ENCODE data around the gene ZNF235.
"Not testable (repeated sequence)": the region's sequence is repeated elsewhere in the genome, so short reads cannot be mapped to it uniquely, and the experiment has no call there.

ZNF235 gene

DNA sequence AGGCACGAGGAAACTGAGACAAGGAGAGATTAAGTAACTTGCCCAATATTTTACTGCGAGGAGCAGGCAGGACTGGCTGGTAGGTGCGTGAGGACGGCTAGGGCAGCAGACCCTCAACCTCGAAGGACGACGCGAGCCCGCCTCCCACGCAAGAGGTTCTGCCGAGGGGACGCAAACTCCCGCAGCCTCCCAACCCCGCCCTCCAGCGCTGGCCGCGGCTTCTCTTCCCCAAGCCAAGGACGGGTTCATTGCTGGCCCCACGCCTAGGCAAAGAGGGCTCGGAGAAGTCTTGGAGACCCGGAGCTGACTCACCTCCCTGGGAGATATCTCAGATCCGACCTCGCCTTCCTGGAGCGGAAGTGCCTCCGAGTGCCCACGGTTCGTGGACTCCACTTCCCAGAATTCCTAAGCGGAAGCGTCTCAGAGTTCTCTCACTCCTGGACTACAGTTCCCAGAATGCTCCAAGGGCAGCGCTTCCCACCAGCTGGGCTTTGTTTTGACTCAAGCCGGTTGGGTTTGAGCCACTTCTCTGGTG is at the start of gene ZNF235:
Gene ZNF235, minus strand, starts transcription at position 367 of the 535 bp plus-strand sequence. CDS start 1,621 bp downstream, outside the sequence.
- DNase-seq = peak; percentile 96

DNA sequence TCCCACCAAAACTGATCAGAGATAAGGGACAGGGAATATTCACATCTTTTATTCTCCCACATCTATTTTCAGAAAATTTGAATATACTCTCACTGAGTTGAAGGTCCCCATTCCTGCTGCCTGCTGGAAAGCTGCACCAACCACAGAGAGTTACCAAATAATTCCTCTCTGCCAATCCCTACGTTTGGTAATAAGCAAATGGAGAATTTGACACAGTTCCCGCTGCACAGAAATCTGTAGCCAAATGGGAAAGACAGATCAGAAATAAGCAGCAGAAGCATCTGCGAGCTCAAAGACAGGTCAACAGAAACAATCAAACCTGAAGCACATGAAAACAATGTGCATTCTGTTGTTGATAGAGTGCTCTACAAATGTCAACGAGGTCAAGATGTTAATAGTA is 41.7 kb upstream of the ZNF235 start:
- DNase-seq = no peak

GRCh38 chr19:44345959-44346358 is 41.1 kb upstream of the ZNF235 start:
- DNase-seq = no peak

- no peak for DNase-seq
Measured at GRCh38 chr19:44344255-44344654, 39.4 kb upstream of the ZNF235 start.

GRCh38 chr19:44341794-44342193 is 37.0 kb upstream of the ZNF235 start:
- no peak for DNase-seq

DNA sequence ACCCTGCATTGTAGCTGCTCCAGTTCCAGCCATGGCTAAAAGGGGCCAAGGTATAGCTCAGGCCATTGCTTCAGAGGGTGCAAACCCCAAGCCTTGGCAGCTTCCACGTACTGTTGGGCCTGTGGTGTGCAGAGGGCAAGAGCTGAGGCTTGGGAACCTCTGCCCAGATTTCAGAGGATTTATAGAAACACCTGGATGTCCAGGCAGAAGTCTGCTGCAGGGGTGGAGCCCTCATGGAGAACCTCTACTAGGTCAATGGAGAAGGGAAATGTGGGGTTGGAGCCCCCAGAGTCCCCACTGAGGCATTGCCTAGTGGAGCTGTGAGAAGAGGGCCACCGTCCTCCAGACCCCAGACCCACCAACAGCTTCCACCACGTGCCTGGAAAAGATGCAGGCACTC is 29.8 kb upstream of the ZNF235 start:
- not testable (repeated sequence) for DNase-seq

GRCh38 chr19:44332145-44332544 is 27.3 kb upstream of the ZNF235 start:
- DNase-seq = no peak

- no peak for DNase-seq
Measured at GRCh38 chr19:44315883-44316282, 11.1 kb upstream of the ZNF235 start.

GRCh38 chr19:44313231-44313630 is 8.4 kb upstream of the ZNF235 start:
- DNase-seq = no peak

- DNase-seq = no peak
Measured at GRCh38 chr19:44308011-44308410, 3.2 kb upstream of the ZNF235 start.

GRCh38 chr19:44306283-44306682 is 1.5 kb upstream of the ZNF235 start:
- no peak for DNase-seq

DNA sequence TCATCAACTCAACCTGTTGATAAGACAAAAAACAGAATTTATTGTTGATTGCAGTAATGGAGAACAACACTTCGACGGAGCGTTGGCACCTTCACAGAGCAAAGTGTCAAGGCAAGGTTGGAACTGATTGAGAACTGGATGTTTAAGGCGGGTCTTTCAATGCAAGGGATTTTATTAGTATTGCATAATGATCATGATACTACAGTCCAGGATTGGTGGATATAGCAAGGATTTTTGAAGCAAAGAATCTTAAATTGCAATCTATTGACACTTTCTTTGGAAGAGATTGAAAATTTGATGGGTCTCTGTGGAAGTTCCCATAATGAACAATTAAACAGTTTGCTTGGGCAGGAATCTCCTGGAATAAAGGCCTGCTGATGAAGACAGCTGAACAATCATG is 632 bp upstream of the ZNF235 start:
- DNase-seq = no peak

DNA sequence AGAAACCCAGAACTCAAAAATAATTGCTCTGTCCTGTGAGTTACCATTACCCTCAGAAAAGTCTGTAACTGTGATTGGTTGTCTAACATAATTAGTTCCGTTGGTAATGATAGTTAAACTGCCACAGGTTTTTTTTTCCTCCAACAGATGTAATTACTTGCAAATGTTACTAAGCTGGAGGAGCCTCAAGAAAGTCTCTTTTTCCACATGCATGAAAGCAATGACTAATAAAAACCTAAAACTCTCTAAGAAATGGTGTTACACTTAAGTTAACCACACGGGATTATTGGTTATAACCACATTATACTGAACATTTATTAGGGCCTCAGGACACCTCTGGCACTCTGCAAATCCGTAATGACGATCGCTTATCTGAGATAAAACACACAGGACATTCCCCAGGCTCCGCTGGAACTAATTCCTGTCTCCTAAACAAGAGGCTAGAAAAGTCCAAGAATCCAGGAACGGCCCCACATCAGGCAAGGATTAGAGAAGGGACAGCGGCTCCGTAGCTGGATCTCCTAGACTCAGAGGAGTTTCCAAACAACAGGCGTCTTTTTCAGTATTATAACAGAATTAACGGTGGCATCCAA is 753 bp downstream of the ZNF235 start:
- no peak for DNase-seq

DNA sequence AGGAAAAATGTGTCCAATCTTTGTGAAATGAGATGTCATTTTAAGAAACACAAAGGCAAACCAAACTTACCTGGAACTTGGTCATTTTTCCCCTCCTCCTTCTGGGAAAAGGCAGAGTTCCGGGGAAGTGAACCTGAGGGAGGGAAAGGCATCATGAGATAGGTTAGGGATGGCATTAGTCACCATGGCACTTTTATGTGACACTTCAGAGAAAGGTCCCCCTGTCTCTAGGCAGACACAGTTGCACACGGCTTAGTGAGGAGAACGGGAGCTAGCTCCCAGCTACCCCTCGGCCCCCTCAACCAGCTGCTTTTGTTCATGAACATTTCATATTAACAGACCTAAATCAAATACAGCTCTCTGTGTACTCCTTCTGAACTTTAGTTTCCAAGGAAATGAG is 1.5 kb downstream of the ZNF235 start:
- no peak for DNase-seq

DNA sequence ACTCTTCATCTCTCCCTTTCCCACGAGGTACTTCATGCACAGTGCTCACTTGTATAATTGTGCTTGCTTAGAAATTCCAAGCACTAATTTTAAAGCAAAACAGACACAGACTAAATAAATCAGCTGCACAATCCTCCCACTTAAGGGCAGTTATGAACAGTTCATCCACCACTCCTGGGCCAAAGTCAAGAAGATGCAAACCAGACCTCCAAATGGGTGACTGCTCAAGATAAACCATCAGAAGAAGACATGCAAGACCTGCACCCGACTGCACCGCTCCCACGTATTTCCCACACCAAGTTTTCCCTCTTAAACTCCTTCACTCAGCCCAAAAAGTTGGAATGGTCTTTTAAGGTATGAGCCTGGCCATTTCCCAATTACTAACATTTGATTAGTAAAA is 19.9 kb downstream of the ZNF235 start:
- DNase-seq = no peak

DNA sequence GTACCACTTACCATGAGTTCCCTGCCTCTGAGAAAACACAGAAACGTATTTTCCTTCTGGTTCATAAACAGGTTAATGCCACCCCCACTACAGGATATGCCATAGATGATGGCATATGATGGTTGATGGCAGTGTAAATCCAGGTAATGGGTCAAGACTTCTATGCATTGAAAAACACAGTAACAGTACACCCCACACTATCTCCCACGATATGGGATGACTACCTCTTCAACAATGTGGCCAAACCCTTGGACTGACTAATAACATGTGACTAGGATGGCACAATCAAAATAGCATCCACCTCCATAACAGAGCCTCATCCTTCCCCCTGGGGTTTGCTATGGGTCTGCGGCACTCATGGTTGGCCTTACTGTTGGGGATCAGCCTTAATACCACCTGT is 22.0 kb downstream of the ZNF235 start:
- no peak for DNase-seq

DNA sequence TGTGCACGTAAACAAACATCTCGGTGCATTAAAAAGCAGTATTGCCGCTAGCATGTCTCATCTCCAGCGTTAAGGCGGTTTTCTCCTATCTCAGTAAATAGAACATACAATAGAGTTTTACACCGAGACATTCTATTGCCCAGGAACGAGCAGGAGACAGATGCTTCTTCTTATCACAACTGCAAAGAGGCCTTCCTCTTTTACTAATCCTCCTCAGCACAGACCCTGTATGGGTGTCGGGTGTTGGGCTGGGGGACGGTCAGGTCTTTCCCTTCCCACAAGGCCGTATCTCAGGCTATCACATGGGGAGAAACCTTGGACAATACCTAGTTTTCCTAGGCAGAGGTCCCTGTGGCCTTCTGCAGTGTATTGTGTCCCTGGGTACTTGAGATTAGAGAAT is 23.9 kb downstream of the ZNF235 start:
- DNase-seq = no peak

GRCh38 chr19:44278181-44278690 is 26.6 kb downstream of the ZNF235 start:
- no peak for DNase-seq

DNA sequence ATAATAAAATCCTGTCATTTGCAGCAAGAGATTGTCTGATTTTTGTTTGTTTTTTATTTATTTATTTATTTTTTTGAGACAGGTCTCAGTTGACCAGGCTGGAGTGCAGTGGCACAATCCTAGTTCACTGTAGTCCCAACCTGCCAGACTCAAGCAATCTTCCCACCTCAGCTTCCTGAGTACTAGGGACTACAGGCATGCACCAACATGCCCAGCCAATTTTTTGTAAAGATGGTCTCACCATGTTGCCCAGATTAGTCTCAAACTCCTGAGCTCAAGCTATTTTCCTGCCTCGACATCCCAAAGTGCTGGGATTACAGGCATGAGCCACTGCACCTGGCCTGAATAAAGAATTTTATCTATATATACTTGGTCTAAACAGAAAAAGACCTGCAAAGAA is 27.5 kb downstream of the ZNF235 start:
- no peak for DNase-seq

GRCh38 chr19:44260695-44261446 is 44.0 kb downstream of the ZNF235 start:
- DNase-seq = no peak

DNA sequence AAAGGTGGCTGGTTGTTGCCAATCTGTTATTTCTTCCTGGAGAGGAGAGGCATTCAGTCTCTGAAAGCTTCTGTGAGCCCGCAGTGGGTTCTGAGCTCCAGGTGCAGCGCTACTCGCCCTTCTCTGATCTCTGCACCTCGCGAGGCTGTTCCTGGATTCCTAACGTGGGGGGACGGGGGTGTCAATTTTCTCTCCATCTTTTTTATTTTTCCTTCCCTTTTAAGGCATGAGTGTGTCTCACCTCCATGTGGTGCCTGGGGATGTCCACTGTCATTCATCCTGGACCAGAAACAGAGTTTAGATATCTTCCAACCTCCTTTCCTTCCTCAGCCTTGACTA is 44.5 kb downstream of the ZNF235 start:
- DNase-seq = no peak

GRCh38 chr19:44258835-44259413 is 45.9 kb downstream of the ZNF235 start:
- no peak for DNase-seq

GRCh38 chr19:44258136-44258535 is 46.7 kb downstream of the ZNF235 start:
- DNase-seq = no peak

All from right hindlimb (tissue), 1 donor.